ENCODE data around the gene PPP2R5C. TPM values are rescaled to one million over a fixed set of nuclear protein-coding genes. Genes with fewer than 3 reads are reported as not detected.
A peak's percentile ranks its signal among the peaks of the same experiment; 100 is the strongest.

Gene PPP2R5C
- total and polyA plus RNA-seq, 11 donors = 99.4 to 248 (median 204) TPM

- Histone ChIP-seq H3K4me1 (peaks cover 0 to 50% (median 10%) of the 10 kb centered on the region in 12 donors), H3K9me3 (no peaks in the 10 kb centered on the region), H3K4me3 (no peak overlapping the region), H3K36me3 (no peaks in the 10 kb centered on the region), H3K27me3 (no peaks in the 10 kb centered on the region), H3K27ac (peak overlapping the region in 3 of 12 donors; percentile 28 to 41 (median 33))
- DNase-seq (no peak), ATAC-seq (no peak)
- no peak for TF ChIP-seq CTCF (IDR thresholded peaks at IDR 0.05)
- TF ChIP-seq POLR2A (IDR thresholded peaks at IDR 0.05) = no peak
- intact Hi-C loops (cut with DNase I) = loop anchor here in 8 of 10 donors (5.0 to 10.0 kb wide), 11 partner anchors 32 to 187 kb away; partner anchors contain the start of gene DYNC1H1 (in 1 of the 8)
- 61 to 80% (median 69%) methylated on average over 8 of the region's 8 CpGs for WGBS, 4 donors
Measured at GRCh38 chr14:101774814-101775213, 13.3 kb downstream of the PPP2R5C start.

DNA sequence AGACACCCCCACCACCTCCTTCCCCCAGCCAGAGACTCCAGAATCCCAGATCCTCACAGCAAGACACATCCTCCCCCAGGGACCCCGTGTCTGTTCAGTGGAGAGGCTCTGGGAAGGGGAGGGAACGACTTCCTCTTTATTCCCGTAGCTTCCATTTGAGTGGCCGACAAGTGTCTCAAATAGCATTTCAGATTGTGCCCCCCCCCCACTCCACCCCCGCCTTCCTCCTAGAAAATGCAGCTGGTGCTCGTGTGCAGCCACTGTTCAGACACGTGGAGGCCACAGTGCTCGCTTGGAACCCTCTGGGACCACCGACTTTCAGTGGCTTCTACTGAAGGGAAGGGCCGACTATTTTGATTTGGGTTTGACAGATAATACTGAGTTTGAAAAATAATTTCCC is 14.3 kb downstream of the PPP2R5C start:
- Histone ChIP-seq H3K27ac (peak overlapping the region in 1 of 12 donors; percentile 34), H3K4me3 (no peak overlapping the region), H3K36me3 (no peaks in the 10 kb centered on the region), H3K27me3 (peaks cover 0 to 6% (median 0%) of the 10 kb centered on the region in 9 donors), H3K9me3 (no peaks in the 10 kb centered on the region), H3K4me1 (peaks cover 0 to 48% (median 15%) of the 10 kb centered on the region in 12 donors)
- peak in 1 of 4 donors; percentile 37 for ATAC-seq
- WGBS, 4 donors = 48 to 60% (median 56%) methylated on average over 10 of the region's 10 CpGs
- intact Hi-C loops (cut with DNase I) = loop anchor here in 5 of 10 donors (5.0 to 10.0 kb wide), 7 partner anchors 36 to 169 kb away; no protein-coding TSS in a partner anchor
- no peak for TF ChIP-seq POLR2A (IDR thresholded peaks at IDR 0.05)
- TF ChIP-seq CTCF (IDR thresholded peaks at IDR 0.05) = no peak
- peak in 3 of 5 donors; percentile 30 to 59 (median 54) for DNase-seq

DNA sequence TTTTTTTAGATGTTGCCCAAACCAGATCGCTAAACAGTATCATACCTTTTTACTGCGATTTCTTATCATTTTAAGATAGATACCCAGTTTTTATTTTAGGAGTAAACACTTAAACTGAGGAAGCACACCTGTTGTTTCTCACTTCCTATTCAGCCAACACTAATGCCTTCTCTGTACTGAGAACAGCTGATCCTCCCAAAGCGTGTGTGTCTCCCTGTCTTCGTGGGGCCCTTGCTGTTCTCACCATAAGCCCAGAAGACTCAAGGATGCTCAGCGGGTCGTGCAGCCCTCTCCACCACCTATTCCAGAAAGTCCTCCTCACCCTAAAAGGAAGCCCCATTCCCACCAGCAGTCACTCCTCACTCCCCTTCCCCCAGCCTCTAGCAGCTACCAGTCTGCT is 14.8 kb downstream of the PPP2R5C start:
- H3K4me3 ChIP-seq = no peak overlapping the region
- ATAC-seq = no peak
- no peak for DNase-seq
- peaks cover 0 to 11% (median 0%) of the 10 kb centered on the region in 9 donors for H3K27me3 ChIP-seq
- TF ChIP-seq CTCF (IDR thresholded peaks at IDR 0.05) (no peak), POLR2A (IDR thresholded peaks at IDR 0.05) (no peak)
- peak overlapping the region in 1 of 12 donors; percentile 34 for H3K27ac ChIP-seq
- H3K4me1 ChIP-seq = peaks cover 0 to 50% (median 20%) of the 10 kb centered on the region in 12 donors
- H3K36me3 ChIP-seq = no peaks in the 10 kb centered on the region
- no peaks in the 10 kb centered on the region for H3K9me3 ChIP-seq
- 78 to 86% (median 80%) methylated on average over 6 of the region's 6 CpGs for WGBS, 4 donors
- intact Hi-C loops (cut with DNase I) = loop anchor here in 5 of 10 donors (5.0 to 10.0 kb wide), 7 partner anchors 36 to 168 kb away; no protein-coding TSS in a partner anchor

DNA sequence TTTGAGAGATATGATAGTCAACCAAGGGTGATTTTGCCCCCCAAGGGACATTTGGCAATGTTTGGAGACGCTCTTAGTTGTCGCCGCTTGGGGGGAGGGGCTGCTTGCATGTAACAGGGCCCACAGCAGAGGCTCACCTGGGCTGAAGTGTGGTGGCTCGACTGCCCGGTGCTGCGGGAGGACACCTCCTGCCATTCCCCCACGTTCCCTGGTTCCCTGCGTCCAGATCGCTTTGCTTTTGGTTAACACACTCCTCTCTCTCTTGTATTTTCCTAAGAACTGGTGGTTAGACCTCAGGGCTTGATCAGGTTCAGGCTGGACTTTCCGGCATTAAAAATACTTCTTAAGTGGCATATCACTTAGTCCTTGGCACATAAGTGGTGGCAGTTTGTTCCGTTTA is 18.9 kb downstream of the PPP2R5C start:
- Histone ChIP-seq H3K4me3 (peak overlapping the region in 6 of 12 donors; percentile 59 to 78 (median 64)), H3K4me1 (peaks cover 0 to 49% (median 15%) of the 10 kb centered on the region in 12 donors), H3K36me3 (no peaks in the 10 kb centered on the region), H3K9me3 (no peaks in the 10 kb centered on the region), H3K27me3 (peaks cover 0 to 14% (median 0%) of the 10 kb centered on the region in 9 donors), H3K27ac (peak overlapping the region in 1 of 12 donors; percentile 71)
- DNase-seq = no peak
- ATAC-seq = no peak
- 65 to 78% (median 69%) methylated on average over 11 of the region's 11 CpGs for WGBS, 4 donors
- intact Hi-C loops (cut with DNase I) = loop anchor here in 1 of 10 donors (10.0 kb wide), 1 partner anchor 104 kb away; no protein-coding TSS in a partner anchor
- TF ChIP-seq CTCF (IDR thresholded peaks at IDR 0.05) = no peak
- TF ChIP-seq POLR2A (IDR thresholded peaks at IDR 0.05) = no peak
